Type B pancreatic cell (in vitro differentiated cells): ENCODE data around the gene GALNT11. TPM values are rescaled to one million over a fixed set of nuclear protein-coding genes. Genes with fewer than 3 reads are reported as not detected.

Source experiments
- DNase-seq: peaks from one replicate; pipeline ENCODE4 v3.0.0; 2021; ENCODE audit warnings: mixed read lengths; ENCODE audit not compliant: unreplicated experiment; ENCODE audit errors: extremely low spot score
- H3K27ac Mint-ChIP-seq: 2 replicates; pipeline ENCODE4 v1.8.0; 2021; ENCODE audit warnings: mild to moderate bottlenecking, mixed read lengths
- H3K27me3 Mint-ChIP-seq: 2 replicates; pipeline ENCODE4 v1.8.0; 2021; ENCODE audit warnings: mixed read lengths
- H3K36me3 Mint-ChIP-seq: 2 replicates; pipeline ENCODE4 v1.8.0; 2021; ENCODE audit warnings: mixed read lengths
- H3K4me1 Mint-ChIP-seq: one replicate; pipeline ENCODE4 v1.8.0; 2021; ENCODE audit warnings: mixed read lengths; ENCODE audit not compliant: unreplicated experiment
- H3K4me3 Mint-ChIP-seq: 2 replicates; pipeline ENCODE4 v1.8.0; 2021; ENCODE audit warnings: mild to moderate bottlenecking, mixed read lengths
- H3K9me3 Mint-ChIP-seq: 2 replicates; pipeline ENCODE4 v1.8.0; 2021; ENCODE audit warnings: mixed read lengths
- CTCF ChIP-seq: fragments of 200-600 bp; sonication (generic); conservative IDR thresholded peaks from 2 replicates; pipeline ENCODE4 v1.5.0; 2021; ENCODE audit warnings: antibody characterized with exemption, mild to moderate bottlenecking
- total RNA-seq: library from RNA; stranded (reverse); gene quantifications from 2 replicates; pipeline ENCODE4 v1.2.1, GENCODE V29; 2021; ENCODE audit warnings: low replicate concordance

The GALNT11 gene
- total RNA-seq, 1 donor from 2014 or later = 28.8 TPM

- Mint-ChIP-seq H3K4me1 (no peaks in the 10 kb centered on the region), H3K27me3 (no peaks in the 10 kb centered on the region), H3K36me3 (peaks cover 49% of the 10 kb centered on the region), H3K9me3 (peaks cover 10% of the 10 kb centered on the region), H3K4me3 (no peak overlapping the region), H3K27ac (no peak overlapping the region)
- TF ChIP-seq CTCF = no peak
- DNase-seq = no peak
These were observed 103.4 kb downstream of the GALNT11 start for GRCh38 chr7:152128741-152129461.

GRCh38 chr7:152129682-152130081 lies 104.2 kb downstream of the GALNT11 start:
- no peak for TF ChIP-seq CTCF
- H3K36me3 Mint-ChIP-seq = peaks cover 43% of the 10 kb centered on the region
- no peak overlapping the region for H3K4me3 Mint-ChIP-seq
- H3K27me3 Mint-ChIP-seq = no peaks in the 10 kb centered on the region
- H3K27ac Mint-ChIP-seq = no peak overlapping the region
- no peak for DNase-seq
- H3K4me1 Mint-ChIP-seq = no peaks in the 10 kb centered on the region
- H3K9me3 Mint-ChIP-seq = peaks cover 5% of the 10 kb centered on the region

DNA sequence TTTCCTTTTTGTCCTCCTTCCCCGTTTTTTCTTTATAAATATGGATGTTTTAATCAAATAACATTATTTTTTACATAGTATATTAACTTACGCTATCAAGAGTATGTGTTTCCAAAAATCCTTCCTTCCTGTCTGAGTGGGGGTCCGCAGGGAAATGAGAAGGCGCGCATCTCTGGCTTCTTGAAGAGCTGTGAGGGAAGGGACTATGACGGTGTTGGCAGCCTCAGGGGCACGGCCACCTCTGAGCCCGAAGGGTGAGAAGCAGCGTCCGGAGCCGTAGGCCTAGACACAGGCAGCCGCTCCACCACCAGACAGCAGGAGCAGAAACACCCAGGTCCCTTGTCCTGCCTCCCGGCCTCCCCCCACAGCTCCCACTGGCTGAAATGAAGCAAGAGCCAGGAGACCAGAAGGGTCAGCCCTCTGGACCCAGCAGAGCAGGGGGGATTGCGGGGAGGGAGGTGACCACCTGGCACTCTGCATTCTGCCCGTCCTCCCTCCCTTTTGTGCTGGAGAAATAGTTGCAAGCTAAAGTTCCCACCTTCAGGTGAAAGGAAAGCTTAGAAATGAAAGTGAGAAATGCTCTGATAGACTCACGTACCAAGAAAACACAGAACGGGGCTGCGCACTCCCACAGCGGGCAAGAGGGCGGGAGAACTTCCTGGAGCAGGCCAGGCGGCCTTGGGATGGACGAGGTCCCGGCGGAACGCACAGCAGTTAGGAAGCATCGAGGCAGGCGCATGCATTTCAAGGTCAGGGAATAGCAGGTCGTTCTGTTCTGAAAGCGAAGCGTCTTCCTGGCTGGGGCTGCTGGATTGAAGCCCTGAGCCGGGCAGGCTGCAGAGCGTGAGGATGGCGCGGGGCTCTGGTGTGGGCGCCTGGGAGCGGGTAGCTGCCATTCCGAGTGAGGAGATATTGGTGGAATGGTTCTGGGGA lies 105.5 kb downstream of the GALNT11 start:
- Mint-ChIP-seq H3K9me3 (peaks cover 5% of the 10 kb centered on the region), H3K27ac (peak overlapping the region; percentile 8), H3K27me3 (no peaks in the 10 kb centered on the region), H3K36me3 (peaks cover 32% of the 10 kb centered on the region), H3K4me3 (no peak overlapping the region), H3K4me1 (no peaks in the 10 kb centered on the region)
- TF ChIP-seq CTCF = no peak
- no peak for DNase-seq

- no peak for DNase-seq
- Mint-ChIP-seq H3K27me3 (no peaks in the 10 kb centered on the region), H3K4me1 (peaks cover 6% of the 10 kb centered on the region), H3K27ac (no peak overlapping the region), H3K36me3 (peaks cover 30% of the 10 kb centered on the region), H3K4me3 (no peak overlapping the region), H3K9me3 (peaks cover 5% of the 10 kb centered on the region)
- TF ChIP-seq CTCF = no peak
These were observed 106.6 kb downstream of the GALNT11 start for GRCh38 chr7:152131981-152132494.

GRCh38 chr7:152132812-152133211 lies 107.3 kb downstream of the GALNT11 start:
- Mint-ChIP-seq H3K9me3 (no peaks in the 10 kb centered on the region), H3K27ac (no peak overlapping the region), H3K4me1 (peaks cover 6% of the 10 kb centered on the region), H3K4me3 (no peak overlapping the region), H3K36me3 (peaks cover 23% of the 10 kb centered on the region), H3K27me3 (no peaks in the 10 kb centered on the region)
- TF ChIP-seq CTCF = no peak
- DNase-seq = no peak
